ENCODE data around the gene IFNA7.

- TF ChIP-seq CTCF (conservative IDR thresholded peaks at IDR 0.05) (no peak), ZFX (IDR thresholded peaks at IDR 0.05) (no peak)
Measured at GRCh38 chr9:21174671-21175070, 27.3 kb downstream of the IFNA7 start.
